H1 (cell line): ENCODE data around the gene TUBGCP2. TPM values are rescaled to one million over a fixed set of nuclear protein-coding genes. Genes with fewer than 3 reads are reported as not detected.
A peak's percentile ranks its signal among the peaks of the same experiment; 100 is the strongest.

Experiments
- CTCF ChIA-PET: fragments of 300-600 bp; sonication (Branson Sonifier 250); formaldehyde crosslinking; loops from one replicate; lab custom pipeline; 2021; ENCODE audit not compliant: partially characterized antibody; lab: Charles Lee
- POLR2A ChIA-PET: fragments of 300-600 bp; sonication (Branson Sonifier 250); formaldehyde crosslinking; loops from one replicate; lab custom pipeline; 2021; ENCODE audit warnings: inconsistent platforms; ENCODE audit not compliant: partially characterized antibody; lab: Charles Lee
- DNase-seq, 2 experiments: peaks; one replicate each; pipeline versions ENCODE4 v3.0.0 to v3.0.0-alpha.2; 2010 to 2022; ENCODE audit warnings: low spot score in 2 of 2, low read depth in 1 of 2, mixed read lengths in 1 of 2
- FAIRE-seq: peaks from 2 replicates; lab custom pipeline; 2011; peaks lifted over from hg19 to GRCh38; lab: Jason Lieb, UNC
- H2AFZ ChIP-seq: 2 replicates; pipeline ENCODE4 v1.8.1; 2012; ENCODE audit warnings: low read length, inconsistent platforms
- H2AK5ac ChIP-seq: 2 replicates; pipeline ENCODE4 v1.6.1; 2013; ENCODE audit warnings: low read depth, low read length
- H2BK120ac ChIP-seq: replicated peaks from 2 replicates; pipeline ENCODE3; 2013; ENCODE audit warnings: low read depth, low read length, inconsistent platforms
- H2BK12ac ChIP-seq: 2 replicates; pipeline ENCODE4 v1.6.1; 2013; ENCODE audit warnings: low read depth, low read length
- H2BK15ac ChIP-seq: 2 replicates; pipeline ENCODE4 v1.6.1; 2013; ENCODE audit warnings: low read length
- H2BK20ac ChIP-seq: 2 replicates; pipeline ENCODE4 v1.6.1; 2013; ENCODE audit warnings: low read length
- H2BK5ac ChIP-seq: 2 replicates; pipeline ENCODE4 v1.6.1; 2013; ENCODE audit warnings: low read depth, low read length
- H3K14ac ChIP-seq: 2 replicates; pipeline ENCODE4 v1.6.1; 2013; ENCODE audit warnings: inconsistent platforms; ENCODE audit not compliant: insufficient read length
- H3K18ac ChIP-seq: 2 replicates; pipeline ENCODE4 v1.6.1; 2013; ENCODE audit warnings: low read length; ENCODE audit errors: extremely low read depth
- H3K23ac ChIP-seq: 2 replicates; pipeline ENCODE4 v1.6.1; 2013; ENCODE audit warnings: inconsistent platforms; ENCODE audit not compliant: insufficient read length
- H3K23me2 ChIP-seq: 2 replicates; pipeline ENCODE4 v1.6.1; 2013; ENCODE audit warnings: low read depth, low read length
- H3K27ac ChIP-seq: 2 replicates; pipeline ENCODE4 v1.6.1; 2011; ENCODE audit warnings: low read depth, low read length, inconsistent platforms
- H3K27me3 ChIP-seq, 4 experiments: replicated peaks in 1 of 4; 1 replicate in 1 of 4; 2 replicates in 3 of 4; pipeline versions ENCODE4 v1.6.1 to v1.8.1; 2011 to 2013; ENCODE audit warnings: low read length in 3 of 4, mild to moderate bottlenecking in 3 of 4, inconsistent platforms in 2 of 4, mixed read lengths in 2 of 4, moderate library complexity in 1 of 4; ENCODE audit not compliant: control insufficient read depth in 3 of 4, insufficient read depth in 3 of 4; ENCODE audit errors: extremely low read depth in 1 of 4
- H3K36me3 ChIP-seq, 4 experiments: 2 replicates each; pipeline versions ENCODE4 v1.6.1 to v1.8.1; 2011 to 2013; ENCODE audit warnings: mild to moderate bottlenecking in 4 of 4, low read length in 3 of 4, moderate library complexity in 2 of 4, control low read depth in 1 of 4, inconsistent platforms in 1 of 4; ENCODE audit not compliant: insufficient read depth in 4 of 4, control insufficient read depth in 2 of 4
- H3K4ac ChIP-seq: replicated peaks from 2 replicates; pipeline ENCODE3; 2013; ENCODE audit warnings: low read length, low read depth, mixed read lengths, inconsistent platforms; ENCODE audit not compliant: insufficient read length
- H3K4me1 ChIP-seq, 4 experiments: replicated peaks in 1 of 4; 1 replicate in 1 of 4; 2 replicates in 3 of 4; pipeline versions ENCODE4 v1.6.1 to v1.8.1; 2011 to 2013; ENCODE audit warnings: low read length in 3 of 4, inconsistent platforms in 2 of 4, mixed read lengths in 1 of 4; ENCODE audit not compliant: insufficient read depth in 4 of 4, control insufficient read depth in 3 of 4
- H3K4me2 ChIP-seq, 2 experiments: 2 replicates each; pipeline versions ENCODE4 v1.6.1 to v1.8.1; 2011 to 2013; ENCODE audit warnings: low read depth in 2 of 2, low read length in 2 of 2, control low read depth in 1 of 2, inconsistent platforms in 1 of 2, mild to moderate bottlenecking in 1 of 2; ENCODE audit not compliant: insufficient read depth in 1 of 2
- H3K4me3 ChIP-seq, 4 experiments: fragments of 200-600, 300-600 bp in 1 of 4; sonication (generic), shearing (Covaris generic), sonication (Bioruptor Twin) in 1 of 4; 2 replicates each; pipeline versions ENCODE4 v1.5.1 to v1.8.1; 2011 to 2016; ENCODE audit warnings: low read length in 4 of 4, low read depth in 3 of 4, control low read depth in 2 of 4, inconsistent platforms in 2 of 4, mild to moderate bottlenecking in 2 of 4, mixed read lengths in 1 of 4, moderate library complexity in 1 of 4; ENCODE audit not compliant: insufficient read depth in 2 of 4; ENCODE audit errors: extremely low read depth in 1 of 4
- H3K56ac ChIP-seq: replicated peaks from 2 replicates; pipeline ENCODE3; 2013; ENCODE audit warnings: low read depth, mild to moderate bottlenecking, mixed read lengths, low read length, inconsistent platforms; ENCODE audit not compliant: insufficient read length
- H3K79me1 ChIP-seq: 2 replicates; pipeline ENCODE4 v1.6.1; 2013; ENCODE audit warnings: low read depth, low read length, control low read depth
- H3K79me2 ChIP-seq, 2 experiments: 2 replicates each; pipeline versions ENCODE4 v1.6.1 to v1.8.1; 2012 to 2013; ENCODE audit warnings: low read length in 2 of 2, mild to moderate bottlenecking in 2 of 2, inconsistent platforms in 1 of 2; ENCODE audit not compliant: insufficient read depth in 2 of 2, control insufficient read depth in 1 of 2
- H3K9ac ChIP-seq, 4 experiments: replicated peaks in 1 of 4; 1 replicate in 1 of 4; 2 replicates in 3 of 4; pipeline versions ENCODE4 v1.6.1 to v1.8.1; 2011 to 2013; ENCODE audit warnings: low read depth in 3 of 4, low read length in 3 of 4, control low read depth in 2 of 4, mild to moderate bottlenecking in 2 of 4, moderate library complexity in 2 of 4, inconsistent platforms in 1 of 4; ENCODE audit errors: extremely low read depth in 1 of 4
- H3K9me3 ChIP-seq, 2 experiments: 2 replicates each; pipeline versions ENCODE4 v1.6.1 to v1.8.1; 2012 to 2013; ENCODE audit warnings: mild to moderate bottlenecking in 2 of 2, moderate library complexity in 2 of 2, control low read depth in 1 of 2, inconsistent platforms in 1 of 2, low read depth in 1 of 2, low read length in 1 of 2, mixed read lengths in 1 of 2; ENCODE audit not compliant: insufficient read depth in 2 of 2
- H4K20me1 ChIP-seq, 2 experiments: replicated peaks in 1 of 2; 2 replicates each; pipeline versions ENCODE3 to v1.8.1; 2011 to 2013; ENCODE audit warnings: inconsistent platforms in 2 of 2, low read length in 2 of 2, mild to moderate bottlenecking in 1 of 2; ENCODE audit not compliant: insufficient read depth in 2 of 2, control insufficient read depth in 1 of 2
- H4K5ac ChIP-seq: 2 replicates; pipeline ENCODE4 v1.6.1; 2013; ENCODE audit warnings: low read length, low read depth, mixed read lengths, inconsistent platforms; ENCODE audit not compliant: insufficient read length
- H4K8ac ChIP-seq: 2 replicates; pipeline ENCODE4 v1.8.0; 2013; ENCODE audit warnings: mild to moderate bottlenecking, moderate library complexity, low read length, inconsistent platforms; ENCODE audit not compliant: insufficient read depth; ENCODE audit errors: extremely low read depth
- H4K91ac ChIP-seq: replicated peaks from 2 replicates; pipeline ENCODE3; 2013; ENCODE audit warnings: low read length, mixed read lengths, inconsistent platforms; ENCODE audit not compliant: insufficient read length
- EGR1 ChIP-seq: IDR thresholded peaks from 2 replicates; pipeline ENCODE4 v1.6.1; 2011; ENCODE audit warnings: low read depth, low read length, borderline replicate concordance
- EZH2 ChIP-seq: fragments of 200-600 bp; sonication (generic); IDR thresholded peaks from 2 replicates; pipeline ENCODE4 v1.7.1; 2012; ENCODE audit warnings: low read depth, mild to moderate bottlenecking, moderate library complexity, low read length, inconsistent platforms; ENCODE audit not compliant: severe bottlenecking
- HDAC2 ChIP-seq, 2 experiments: fragments of 300-600 bp in 1 of 2; sonication (generic) in 1 of 2; IDR thresholded peaks; 2 replicates each; pipeline ENCODE4 v1.6.1; 2011 to 2012; ENCODE audit warnings: low read depth in 2 of 2, low read length in 2 of 2, mild to moderate bottlenecking in 2 of 2, moderate library complexity in 2 of 2, borderline replicate concordance in 1 of 2, inconsistent platforms in 1 of 2
- RAD21 ChIP-seq, 2 experiments: IDR thresholded peaks in 1 of 2; conservative IDR thresholded peaks in 1 of 2; 2 replicates each; pipeline ENCODE4 v1.6.1; 2011; ENCODE audit warnings: low read depth in 2 of 2, low read length in 2 of 2, improper control_type of control experiment in 1 of 2, inconsistent platforms in 1 of 2, mild to moderate bottlenecking in 1 of 2, moderate library complexity in 1 of 2
- RFX5 ChIP-seq: IDR thresholded peaks from 2 replicates; pipeline ENCODE4 v1.6.1; 2011; ENCODE audit warnings: low read depth, low read length, improper control_type of control experiment, borderline replicate concordance
- SIRT6 ChIP-seq: IDR thresholded peaks from one replicate; pipeline ENCODE4 v1.7.1; 2012; ENCODE audit warnings: low read length, inconsistent platforms
- TCF12 ChIP-seq: IDR thresholded peaks from 2 replicates; pipeline ENCODE4 v1.6.1; 2011; ENCODE audit warnings: low read depth, mild to moderate bottlenecking, low read length
- ZNF274 ChIP-seq: IDR thresholded peaks from 2 replicates; pipeline ENCODE4 v1.7.0; 2012; ENCODE audit warnings: low read length, borderline replicate concordance; ENCODE audit errors: extremely low read depth
- WGBS, 2 experiments: shearing (Covaris generic) in 1 of 2; methylation state at CpG; one replicate each; pipeline versions ENCODE4 v1.1.6 to v1.1.7; 2013 to 2015; ENCODE audit warnings: low lambda C conversion rate in 2 of 2, mixed read lengths in 2 of 2, inconsistent platforms in 1 of 2, low coverage in 1 of 2, missing lambda C conversion rate in 1 of 2; ENCODE audit not compliant: insufficient replicate concordance in 2 of 2, insufficient coverage in 1 of 2, insufficient read length in 1 of 2; ENCODE audit errors: extremely low coverage in 1 of 2, missing lambda C conversion rate in 1 of 2; 5-methylcytosine and 5-hydroxymethylcytosine counted together
- polyA plus RNA-seq, 7 experiments: library from polyadenylated mRNA; depleted of rRNA in 3 of 7; stranded (reverse) in 5 of 7; unstranded in 2 of 7; fragments of >200 nt in 5 of 7; fragments of 200-250 nt in 2 of 7; gene quantifications; 1 replicate in 5 of 7; 2 replicates in 1 of 7; 4 replicates in 1 of 7; pipeline versions ENCODE4 v1.2.1 to v1.2.3, GENCODE V29; 2011 to 2013; ENCODE audit warnings: missing spikeins in 2 of 7, mixed read lengths in 2 of 7
- total RNA-seq: library from RNA; stranded (reverse); fragmentation: NEBNext Ultra II Directional; extraction: Animal tissue kit (Norgen Biotek cat#: 25700); gene quantifications from 2 replicates; pipeline ENCODE4 v1.2.1, GENCODE V29; 2021

Gene TUBGCP2
- total and polyA plus RNA-seq, 2 of the 8 experiments (the other 6 are each of a cell fraction or from before 2014, with no cell fraction given), result 34.9 to 51.9 TPM

DNA sequence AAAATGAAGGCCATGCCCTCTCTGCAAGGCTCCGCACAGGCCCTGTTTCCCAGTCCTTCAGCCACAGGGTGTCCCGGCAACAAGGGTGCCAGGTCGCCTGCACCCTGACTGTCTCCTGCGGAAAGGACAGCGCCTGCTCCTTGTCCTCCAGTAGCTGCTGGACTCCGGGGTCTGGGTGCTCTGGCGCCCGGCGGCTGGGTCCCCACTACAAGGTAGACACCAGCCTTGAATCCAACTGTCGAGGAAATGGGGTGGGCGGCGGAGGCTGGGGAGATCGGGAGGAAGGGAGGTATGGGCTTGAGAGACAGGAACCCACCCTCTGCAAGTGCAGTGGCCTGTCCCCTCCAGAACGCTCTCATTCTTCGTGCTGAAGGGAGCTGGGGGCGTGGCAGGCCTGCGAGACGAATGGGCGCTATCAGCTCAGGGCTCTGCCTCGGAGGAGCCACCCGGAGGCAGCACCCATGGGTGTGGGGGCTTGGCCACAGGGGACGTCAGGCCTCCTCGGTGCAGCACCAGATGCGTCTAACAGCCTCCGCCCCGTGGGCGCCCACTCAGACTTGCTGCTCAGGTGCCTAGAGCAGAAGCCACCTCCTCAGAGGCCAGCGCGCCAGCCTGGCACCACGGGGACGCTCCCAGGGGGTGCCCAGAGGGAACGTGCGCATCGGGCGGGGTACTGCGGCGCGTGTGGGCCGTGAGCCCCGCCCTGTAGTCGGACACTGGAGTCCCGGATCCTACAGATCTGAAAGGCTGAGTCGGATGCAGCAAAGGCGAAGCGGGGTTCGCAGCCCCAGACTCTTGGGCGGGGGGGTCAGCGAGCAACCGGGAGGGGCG, 47.6 kb downstream of the TUBGCP2 start:
- peaks cover 0 to 20% (median 11%) of the 10 kb centered on the region in 4 experiments; a peak in 5 of 7 replicates for H3K4me1 ChIP-seq
- H4K5ac ChIP-seq, result peak overlapping the region; percentile 67
- peak overlapping the region; percentile 93 for H3K18ac ChIP-seq
- H2BK5ac ChIP-seq, result no peak overlapping the region
- no peak overlapping the region for H3K14ac ChIP-seq
- no peak for FAIRE-seq
- peak overlapping the region; percentile 72 to 81 for H3K4me2 ChIP-seq
- no peak overlapping the region; the same call in none of the 2 replicates for H4K8ac ChIP-seq
- peak overlapping the region in 2 of 4 experiments; percentile 4 to 15; a peak in 1 of 7 replicates for H3K9ac ChIP-seq
- peaks cover 0 to 15% (median 8%) of the 10 kb centered on the region in 4 experiments; a peak in 6 of 7 replicates for H3K27me3 ChIP-seq
- no peak overlapping the region for H2BK120ac ChIP-seq
- H3K23ac ChIP-seq, result no peak overlapping the region
- no peaks in the 10 kb centered on the region for H3K79me2 ChIP-seq
- no peak overlapping the region; the same call in 1 of the 2 replicates for H2AK5ac ChIP-seq
- H4K91ac ChIP-seq, result peak overlapping the region; percentile 65
- H2AFZ ChIP-seq, result no peak overlapping the region
- H2BK20ac ChIP-seq, result no peak overlapping the region
- no peak overlapping the region for H2BK12ac ChIP-seq
- H3K36me3 ChIP-seq, result no peaks in the 10 kb centered on the region
- H4K20me1 ChIP-seq, result no peaks in the 10 kb centered on the region
- H3K27ac ChIP-seq, result no peak overlapping the region
- peaks cover 7% of the 10 kb centered on the region; the same call in 1 of the 2 replicates for H3K23me2 ChIP-seq
- H3K4me3 ChIP-seq, result peak overlapping the region; percentile 39 to 89 (median 58)
- no peak overlapping the region for H3K56ac ChIP-seq
- no peaks in the 10 kb centered on the region for H3K9me3 ChIP-seq
- peak overlapping the region; percentile 72; the same call in 1 of the 2 replicates for H2BK15ac ChIP-seq
- no peak for DNase-seq
- H3K4ac ChIP-seq, result peak overlapping the region; percentile 94
- whole genome bisulfite sequencing, 2 experiments, result 45% methylated on average over 46 of the region's 50 CpGs; no CpG with 5 or more reads in 1 of the 2 experiments
- CTCF ChIA-PET, result interaction anchor here (0.6 to 1.2 kb wide), 3 partner anchors 14 to 44 kb away, joined by 3 read pairs; no protein-coding TSS in a partner anchor
- H3K79me1 ChIP-seq, result no peaks in the 10 kb centered on the region
- POLR2A ChIA-PET, result interaction anchor here (0.6 to 1.8 kb wide), 2 partner anchors 16 to 95 kb away, joined by 3 to 7 read pairs; partner anchors contain the start of gene ADAM8
- TF ChIP-seq HDAC2 (IDR thresholded peaks at IDR 0.05; ENCODE audit: borderline replicate concordance in 1 of 2, low read depth in 2 of 2, low read length in 2 of 2) (no peak), SIRT6 (no peak), RFX5 (no peak), EZH2 (no peak), EGR1 (no peak), TCF12 (no peak), RAD21 (IDR thresholded peaks at IDR 0.05 in 1 of 2, conservative IDR thresholded peaks at IDR 0.05 in 1 of 2; ENCODE audit: low read depth in 2 of 2, low read length in 2 of 2) (no peak), ZNF274 (no peak)
